GF-D8 (cell line): Measurements from ENCODE around the gene ASIC4.

Source experiments
- DNase-seq: peaks from one replicate; lab custom pipeline; 2025; lab: John Stamatoyannopoulos, UW

ASIC4 gene

DNA sequence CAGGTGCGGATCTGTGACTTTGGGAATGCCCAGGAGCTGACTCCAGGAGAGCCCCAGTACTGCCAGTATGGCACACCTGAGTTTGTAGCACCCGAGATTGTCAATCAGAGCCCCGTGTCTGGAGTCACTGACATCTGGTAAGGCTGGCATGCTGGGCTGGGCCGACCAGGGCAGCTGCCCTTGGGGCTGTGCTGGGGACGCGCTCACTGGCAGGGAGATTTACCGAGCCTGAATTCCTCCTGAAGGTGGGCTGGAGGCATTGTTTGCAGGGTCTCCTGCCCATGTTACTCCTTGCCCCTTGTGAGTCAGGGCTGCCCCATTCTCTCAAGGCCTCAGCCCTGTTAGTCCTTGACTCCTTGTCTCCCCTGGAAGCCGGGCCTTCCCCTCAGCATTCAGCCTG, 34.3 kb upstream of the ASIC4 start:
- DNase-seq = no peak

DNA sequence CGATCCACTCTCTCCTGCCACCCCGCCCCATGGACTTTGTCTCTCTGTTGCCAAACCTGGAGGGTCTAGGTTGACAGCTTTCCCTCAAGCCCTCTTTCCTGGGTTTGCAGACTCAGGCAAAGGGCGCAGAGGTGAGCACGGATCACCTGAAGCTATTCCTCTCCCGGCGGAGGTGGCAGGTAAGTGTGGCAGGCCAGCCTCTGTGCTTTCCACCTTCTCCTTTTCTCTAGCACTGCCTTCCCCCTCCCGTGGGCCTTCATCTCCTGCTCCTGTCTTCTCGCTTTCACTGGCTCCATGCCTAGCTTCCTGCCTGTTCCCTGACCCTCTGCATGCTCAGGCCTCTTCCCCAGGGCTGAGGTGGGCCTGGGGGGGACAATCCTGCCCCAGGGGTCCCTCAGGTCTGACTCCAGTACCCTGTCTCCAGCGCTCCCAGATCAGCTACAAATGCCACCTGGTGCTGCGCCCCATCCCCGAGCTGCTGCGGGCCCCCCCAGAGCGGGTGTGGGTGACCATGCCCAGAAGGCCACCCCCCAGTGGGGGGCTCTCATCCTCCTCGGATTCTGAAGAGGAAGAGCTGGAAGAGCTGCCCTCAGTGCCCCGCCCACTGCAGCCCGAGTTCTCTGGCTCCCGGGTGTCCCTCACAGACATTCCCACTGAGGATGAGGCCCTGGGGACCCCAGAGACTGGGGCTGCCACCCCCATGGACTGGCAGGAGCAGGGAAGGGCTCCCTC, 31.4 kb upstream of the ASIC4 start:
- no peak for DNase-seq

DNA sequence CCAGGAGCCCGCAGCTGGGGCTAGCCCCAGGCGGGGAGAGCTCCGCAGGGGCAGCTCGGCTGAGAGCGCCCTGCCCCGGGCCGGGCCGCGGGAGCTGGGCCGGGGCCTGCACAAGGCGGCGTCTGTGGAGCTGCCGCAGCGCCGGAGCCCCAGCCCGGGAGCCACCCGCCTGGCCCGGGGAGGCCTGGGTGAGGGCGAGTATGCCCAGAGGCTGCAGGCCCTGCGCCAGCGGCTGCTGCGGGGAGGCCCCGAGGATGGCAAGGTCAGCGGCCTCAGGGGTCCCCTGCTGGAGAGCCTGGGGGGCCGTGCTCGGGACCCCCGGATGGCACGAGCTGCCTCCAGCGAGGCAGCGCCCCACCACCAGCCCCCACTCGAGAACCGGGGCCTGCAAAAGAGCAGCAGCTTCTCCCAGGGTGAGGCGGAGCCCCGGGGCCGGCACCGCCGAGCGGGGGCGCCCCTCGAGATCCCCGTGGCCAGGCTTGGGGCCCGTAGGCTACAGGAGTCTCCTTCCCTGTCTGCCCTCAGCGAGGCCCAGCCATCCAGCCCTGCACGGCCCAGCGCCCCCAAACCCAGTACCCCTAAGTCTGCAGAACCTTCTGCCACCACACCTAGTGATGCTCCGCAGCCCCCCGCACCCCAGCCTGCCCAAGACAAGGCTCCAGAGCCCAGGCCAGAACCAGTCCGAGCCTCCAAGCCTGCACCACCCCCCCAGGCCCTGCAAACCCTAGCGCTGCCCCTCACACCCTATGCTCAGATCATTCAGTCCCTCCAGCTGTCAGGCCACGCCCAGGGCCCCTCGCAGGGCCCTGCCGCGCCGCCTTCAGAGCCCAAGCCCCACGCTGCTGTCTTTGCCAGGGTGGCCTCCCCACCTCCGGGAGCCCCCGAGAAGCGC, 30.6 kb upstream of the ASIC4 start:
- DNase-seq = no peak

GRCh38 chr2:219484343-219485200, 29.7 kb upstream of the ASIC4 start:
- DNase-seq = no peak

DNA sequence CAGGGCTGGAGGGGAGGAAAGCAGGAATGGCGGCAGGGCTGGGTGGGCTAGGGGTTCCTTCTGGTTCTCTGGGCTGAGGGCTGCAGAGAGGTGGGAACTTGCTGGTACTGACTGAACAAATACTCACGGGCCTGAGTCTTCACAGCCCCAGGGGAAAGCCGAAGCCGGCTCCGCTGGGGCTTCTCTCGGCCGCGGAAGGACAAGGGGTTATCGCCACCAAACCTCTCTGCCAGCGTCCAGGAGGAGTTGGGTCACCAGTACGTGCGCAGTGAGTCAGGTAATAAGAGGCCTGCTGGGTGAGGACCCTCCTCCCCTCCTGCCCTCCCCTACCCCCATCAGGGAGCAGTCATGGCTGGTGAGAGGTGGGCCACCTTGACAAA, 29.1 kb upstream of the ASIC4 start:
- no peak for DNase-seq

- DNase-seq = no peak
Measured at GRCh38 chr2:219486380-219486959, 27.8 kb upstream of the ASIC4 start.

- no peak for DNase-seq
Measured at GRCh38 chr2:219488149-219488843, 26.0 kb upstream of the ASIC4 start.

- no peak for DNase-seq
Measured at GRCh38 chr2:219488844-219489194, 25.5 kb upstream of the ASIC4 start.

- no peak for DNase-seq
Measured at GRCh38 chr2:219489315-219489714, 25.0 kb upstream of the ASIC4 start.

DNA sequence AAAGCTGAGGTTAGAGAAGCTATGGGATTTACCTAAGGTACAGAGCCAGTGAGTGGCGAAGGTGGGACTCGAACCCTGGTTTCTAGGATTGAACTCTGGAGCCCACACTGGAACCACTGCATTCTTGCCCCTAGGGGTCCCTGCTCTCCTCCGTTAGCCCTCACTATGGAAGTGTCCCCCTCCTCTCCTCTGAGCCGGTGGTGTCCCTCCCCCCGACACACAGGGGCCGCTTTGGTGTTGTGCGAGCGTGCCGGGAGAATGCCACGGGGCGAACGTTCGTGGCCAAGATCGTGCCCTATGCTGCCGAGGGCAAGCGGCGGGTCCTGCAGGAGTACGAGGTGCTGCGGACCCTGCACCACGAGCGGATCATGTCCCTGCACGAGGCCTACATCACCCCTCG, 24.1 kb upstream of the ASIC4 start:
- DNase-seq = no peak

DNA sequence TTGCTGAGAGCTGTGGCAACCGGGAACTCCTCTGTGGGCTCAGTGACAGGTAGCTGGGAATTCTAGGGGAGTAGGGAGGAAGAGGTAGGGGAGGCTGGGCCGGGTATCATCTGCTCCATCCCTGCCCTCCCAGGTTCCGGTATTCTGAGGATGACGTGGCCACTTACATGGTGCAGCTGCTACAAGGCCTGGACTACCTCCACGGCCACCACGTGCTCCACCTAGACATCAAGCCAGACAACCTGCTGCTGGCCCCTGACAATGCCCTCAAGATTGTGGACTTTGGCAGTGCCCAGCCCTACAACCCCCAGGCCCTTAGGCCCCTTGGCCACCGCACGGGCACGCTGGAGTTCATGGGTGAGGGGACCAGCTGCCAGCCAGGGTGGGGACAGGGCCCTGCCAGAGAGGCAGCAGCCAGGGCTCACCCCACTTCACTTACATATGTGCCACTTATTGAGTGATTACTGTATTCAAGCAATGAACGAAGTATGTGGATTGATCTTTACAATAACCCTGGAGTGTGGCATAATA, 23.6 kb upstream of the ASIC4 start:
- DNase-seq = no peak

DNA sequence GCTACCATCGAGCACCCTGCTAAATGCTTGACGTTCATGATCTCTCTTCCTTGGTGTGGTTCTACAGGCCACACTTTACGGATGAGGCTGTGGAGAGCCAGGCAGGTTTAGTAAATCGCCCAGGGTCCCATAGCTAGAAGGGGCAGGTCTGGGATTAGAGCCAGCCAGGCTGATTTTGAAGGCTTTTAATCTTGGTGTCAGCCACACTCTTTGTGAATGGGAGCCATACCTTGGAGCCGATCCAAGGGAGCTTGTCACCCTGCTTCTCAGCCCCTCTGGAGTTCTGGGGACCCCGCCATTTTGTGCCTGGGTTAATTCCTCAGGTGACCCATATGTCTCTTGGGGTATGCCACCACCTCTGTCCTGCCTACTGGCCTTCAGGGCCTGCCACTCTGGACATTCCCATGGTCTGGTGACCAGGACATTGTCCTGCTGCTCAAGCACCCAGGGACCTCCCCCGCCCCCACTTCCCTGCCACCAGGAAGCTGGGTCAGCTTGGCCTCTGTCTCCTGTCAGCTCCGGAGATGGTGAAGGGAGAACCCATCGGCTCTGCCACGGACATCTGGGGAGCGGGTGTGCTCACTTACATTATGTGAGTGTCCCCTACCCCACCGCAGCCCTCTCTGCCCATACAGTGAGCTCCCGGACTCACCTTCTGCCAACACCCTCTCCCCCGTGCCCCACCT, 22.9 kb upstream of the ASIC4 start:
- DNase-seq = no peak

DNA sequence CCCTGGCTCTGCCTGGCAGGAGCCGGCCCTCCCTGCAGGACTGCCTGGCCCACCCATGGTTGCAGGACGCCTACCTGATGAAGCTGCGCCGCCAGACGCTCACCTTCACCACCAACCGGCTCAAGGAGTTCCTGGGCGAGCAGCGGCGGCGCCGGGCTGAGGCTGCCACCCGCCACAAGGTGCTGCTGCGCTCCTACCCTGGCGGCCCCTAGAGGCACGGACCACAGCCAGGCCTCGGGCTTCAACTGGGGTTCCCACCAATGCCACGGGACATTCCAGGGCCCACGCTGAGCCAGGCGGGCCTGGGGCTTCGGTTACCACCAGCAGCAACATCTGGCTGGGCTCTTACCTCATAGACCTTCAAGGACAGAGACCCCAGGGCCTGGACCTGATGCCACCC, 21.7 kb upstream of the ASIC4 start:
- no peak for DNase-seq

GRCh38 chr2:219493086-219493485, 21.2 kb upstream of the ASIC4 start:
- DNase-seq = no peak

GRCh38 chr2:219494952-219495530, 19.2 kb upstream of the ASIC4 start:
- DNase-seq = no peak

- no peak for DNase-seq
Measured at GRCh38 chr2:219495531-219496122, 18.7 kb upstream of the ASIC4 start.

DNA sequence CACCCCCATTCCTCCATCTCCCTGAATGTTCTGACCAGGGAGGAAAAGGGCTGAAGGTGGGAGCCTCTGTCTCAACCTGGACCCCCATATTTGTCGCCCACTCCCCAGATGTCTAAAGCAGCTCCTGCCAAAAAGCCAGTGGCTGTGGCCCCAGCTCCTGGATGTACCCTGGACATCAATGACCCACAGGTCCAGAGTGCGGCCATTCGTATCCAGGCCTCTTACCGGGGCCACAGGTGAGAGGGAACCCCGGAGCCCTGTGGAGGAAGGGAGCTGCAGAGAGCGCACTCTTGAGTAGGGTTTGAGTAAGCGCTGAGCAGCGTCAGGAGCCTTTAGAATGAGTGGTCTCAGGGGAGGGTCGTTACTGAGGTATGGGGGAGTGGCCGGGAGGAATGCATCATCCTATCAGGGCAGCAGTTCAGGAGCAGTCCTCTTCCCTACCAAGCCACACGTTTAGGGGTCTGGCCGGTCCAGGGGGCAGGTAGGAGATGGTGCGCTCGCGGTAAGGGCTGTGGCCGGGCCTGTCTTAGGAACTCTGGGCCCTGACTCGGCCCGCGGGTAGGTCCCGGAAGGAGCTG, 17.9 kb upstream of the ASIC4 start:
- no peak for DNase-seq

DNA sequence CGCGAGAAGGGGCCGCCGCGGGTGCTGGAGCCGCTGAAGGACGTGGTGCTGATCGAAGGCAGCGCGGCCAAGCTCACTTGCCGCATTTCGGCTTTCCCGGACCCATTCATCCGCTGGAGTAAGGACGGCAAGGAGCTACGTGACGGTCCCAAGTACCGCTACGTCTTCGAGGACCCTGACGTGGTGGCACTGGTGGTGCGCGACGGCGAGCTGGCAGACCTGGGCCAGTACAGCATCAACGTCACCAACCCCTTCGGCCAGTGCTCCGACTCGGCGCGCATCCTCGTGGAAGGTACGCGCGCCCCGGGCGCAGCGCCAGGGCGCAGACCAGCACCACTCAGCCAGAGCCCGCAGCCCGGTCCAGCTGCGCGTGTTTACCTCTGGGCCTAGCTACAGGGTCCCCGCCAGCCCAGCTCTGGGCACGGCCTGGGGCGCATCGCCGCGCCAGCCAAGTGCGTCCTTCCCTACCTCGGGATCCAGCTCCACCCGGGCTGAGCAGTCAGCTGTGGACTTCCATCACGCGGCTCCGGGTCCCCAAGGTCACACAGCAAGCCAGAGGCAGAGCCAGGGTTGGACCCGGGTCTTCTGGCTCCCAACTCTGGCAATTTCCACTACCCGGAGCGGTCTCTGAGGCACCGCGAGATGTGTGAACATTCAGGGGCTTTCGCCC, 17.3 kb upstream of the ASIC4 start:
- no peak for DNase-seq
